Activated naive CD4-positive, alpha-beta T cell treated with anti-CD3 and anti-CD28 coated beads, Interleukin-2, amount 50 U/mL, for 72 hours (primary cell): ENCODE results near the gene PNLDC1. TPM values are rescaled to one million over a fixed set of nuclear protein-coding genes. Genes with fewer than 3 reads are reported as not detected.

ENCODE experiments used
- ATAC-seq, 2 donors: fragments of 150-1000 bp; cut with Tn5 transposase; 2 replicates each; pipeline ENCODE4 v1.10.0; 2021; ENCODE audit warnings: mild to moderate bottlenecking in 2 of 2, moderate library complexity in 2 of 2
- DNase-seq, 2 donors: peaks; one replicate each; pipeline ENCODE4 v3.0.0; 2021 to 2022; ENCODE audit warnings: low spot score in 2 of 2
- H3K27ac Mint-ChIP-seq, 2 donors: one replicate each; pipeline ENCODE4 v1.8.0; 2022; ENCODE audit warnings: mild to moderate bottlenecking in 2 of 2, mixed read lengths in 2 of 2
- H3K36me3 Mint-ChIP-seq, 2 donors: one replicate each; pipeline ENCODE4 v1.8.0; 2022; ENCODE audit warnings: mixed read lengths in 2 of 2
- H3K9me3 Mint-ChIP-seq, 2 donors: one replicate each; pipeline ENCODE4 v1.8.0; 2022; ENCODE audit warnings: mixed read lengths in 2 of 2
- total RNA-seq, 2 donors: library from RNA; stranded (reverse); gene quantifications; one replicate each; pipeline ENCODE4 v1.2.3, GENCODE V29; 2022

The PNLDC1 gene, protein sequence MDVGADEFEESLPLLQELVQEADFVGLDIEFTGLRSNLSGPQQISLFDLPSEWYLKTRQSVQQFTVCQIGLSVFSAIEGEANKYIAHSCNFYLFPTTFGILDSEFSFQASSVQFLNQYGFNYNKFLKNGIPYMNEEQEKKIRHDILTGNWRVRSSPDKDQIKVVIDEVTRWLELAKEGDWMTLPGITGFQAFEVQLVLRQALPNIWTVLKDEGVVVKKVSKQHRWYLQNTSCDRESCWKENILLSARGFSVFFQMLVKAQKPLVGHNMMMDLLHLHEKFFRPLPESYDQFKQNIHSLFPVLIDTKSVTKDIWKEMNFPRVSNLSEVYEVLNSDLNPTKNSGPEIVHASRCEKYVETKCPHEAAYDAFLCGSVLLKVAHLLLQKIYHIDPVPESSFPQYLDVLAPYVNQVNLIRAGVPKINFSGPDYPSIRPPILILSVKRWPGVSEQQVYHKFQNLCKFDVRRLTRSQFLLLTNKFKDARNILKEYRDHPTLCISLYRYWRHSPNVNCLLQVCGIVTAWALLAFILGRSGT
- total RNA-seq: under 1 TPM; 0.35 to 0.80 TPM

DNA sequence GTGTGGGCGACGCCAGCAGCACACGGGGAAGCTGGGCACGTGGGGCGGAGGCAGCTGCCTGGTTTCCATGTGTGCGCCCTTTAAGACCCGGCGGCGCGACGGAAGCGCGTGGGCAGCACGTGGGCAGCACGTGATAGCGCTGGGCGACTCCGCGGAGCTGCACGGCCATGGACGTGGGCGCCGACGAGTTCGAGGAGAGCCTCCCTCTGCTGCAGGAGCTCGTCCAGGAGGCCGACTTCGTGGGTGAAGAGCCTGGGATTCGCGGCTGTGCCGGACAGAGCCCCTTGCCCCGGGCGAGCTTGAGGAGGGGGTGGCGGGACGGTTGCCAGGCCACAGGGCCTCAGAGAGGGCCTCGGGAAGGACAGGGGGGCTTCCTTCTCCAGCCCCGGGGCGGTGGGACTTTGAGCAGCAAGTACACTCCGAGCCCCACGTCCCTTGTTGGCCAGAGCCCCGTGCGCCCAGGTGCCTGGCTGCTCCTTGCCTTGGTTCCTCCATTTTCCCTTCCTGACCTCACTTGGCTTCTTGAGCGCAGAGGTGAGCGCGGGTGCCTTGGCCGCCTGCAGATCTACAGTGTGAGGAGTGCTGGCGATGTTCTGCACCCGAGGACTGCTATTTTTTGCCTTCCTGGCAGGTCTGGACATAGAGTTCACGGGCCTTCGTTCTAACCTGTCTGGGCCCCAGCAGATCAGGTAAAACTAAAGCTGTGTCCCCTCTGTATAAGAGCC, at the start of gene PNLDC1:
TSS of gene PNLDC1 (plus strand) at position 136 of the 725 bp plus-strand sequence. CDS start at position 168, 32 bp downstream.
- DNase-seq (no peak), ATAC-seq (no peak)
- Mint-ChIP-seq H3K36me3 (peaks cover 0 to 12% of the 10 kb centered on the region in 2 donors), H3K9me3 (no peaks in the 10 kb centered on the region), H3K27ac (peak within 1 kb of the TSS in 1 of 2 donors; percentile 25)

DNA sequence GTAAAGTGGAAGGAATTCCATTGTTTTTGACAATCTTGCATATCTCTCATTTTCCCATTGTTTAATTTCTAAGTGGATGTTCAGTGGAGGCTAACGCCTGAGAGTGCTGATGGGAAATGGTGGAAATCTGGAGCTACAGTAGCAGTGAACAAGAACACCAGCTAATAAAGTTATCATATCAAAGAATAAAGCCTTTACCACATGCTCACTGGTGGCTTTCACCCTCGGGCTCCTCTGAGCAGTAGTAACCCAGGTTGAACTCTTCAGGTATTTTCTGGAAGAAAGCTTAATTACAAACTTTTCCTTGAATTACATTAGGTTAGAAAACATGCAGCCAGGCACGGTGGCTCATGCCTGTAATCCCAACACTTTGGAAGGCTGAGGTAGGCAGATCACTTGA, 48.6 kb upstream of the PNLDC1 start:
- DNase-seq (no peak), ATAC-seq (no peak)
- Mint-ChIP-seq H3K27ac (peak overlapping the region in 1 of 2 donors; percentile 89), H3K36me3 (peaks cover 14 to 30% of the 10 kb centered on the region in 2 donors), H3K9me3 (no peaks in the 10 kb centered on the region)

DNA sequence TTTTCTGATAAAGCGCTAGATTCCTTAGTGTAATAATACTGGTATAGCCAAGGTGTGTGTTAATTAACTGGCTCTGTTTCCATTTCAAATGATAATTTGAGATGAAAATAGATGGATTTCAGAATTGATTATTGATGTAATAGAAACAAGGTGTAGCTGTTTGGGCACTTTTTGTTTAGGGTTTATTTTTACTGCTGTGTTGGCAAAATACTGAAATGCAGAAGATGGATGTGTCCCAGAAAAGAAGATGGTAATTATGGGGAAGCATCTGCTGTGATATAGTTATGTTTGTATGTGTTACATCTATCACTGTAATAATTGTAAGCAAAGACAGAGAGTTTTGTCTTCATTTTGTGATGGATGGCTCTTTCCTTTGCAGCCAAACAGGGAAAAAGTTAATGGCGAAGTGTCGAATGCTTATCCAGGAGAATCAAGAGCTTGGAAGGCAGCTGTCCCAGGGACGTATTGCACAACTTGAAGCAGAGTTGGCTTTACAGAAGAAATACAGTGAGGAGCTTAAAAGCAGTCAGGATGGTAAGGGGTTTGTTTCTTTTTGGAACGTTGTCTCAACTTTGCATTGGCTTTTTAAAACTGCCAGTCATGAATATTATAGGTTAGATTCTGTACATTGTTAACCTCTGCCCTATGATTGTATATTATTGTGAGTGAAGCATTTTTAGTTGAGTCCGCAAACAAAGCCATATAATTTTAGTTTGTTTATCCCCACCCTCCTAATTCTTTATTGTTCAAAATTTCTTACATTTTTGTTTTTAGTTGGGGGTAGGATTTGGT, 46.8 kb upstream of the PNLDC1 start:
- Mint-ChIP-seq H3K9me3 (no peaks in the 10 kb centered on the region), H3K27ac (peak overlapping the region in 1 of 2 donors; percentile 12), H3K36me3 (peaks cover 17 to 32% of the 10 kb centered on the region in 2 donors)
- DNase-seq: no peak
- no peak for ATAC-seq

DNA sequence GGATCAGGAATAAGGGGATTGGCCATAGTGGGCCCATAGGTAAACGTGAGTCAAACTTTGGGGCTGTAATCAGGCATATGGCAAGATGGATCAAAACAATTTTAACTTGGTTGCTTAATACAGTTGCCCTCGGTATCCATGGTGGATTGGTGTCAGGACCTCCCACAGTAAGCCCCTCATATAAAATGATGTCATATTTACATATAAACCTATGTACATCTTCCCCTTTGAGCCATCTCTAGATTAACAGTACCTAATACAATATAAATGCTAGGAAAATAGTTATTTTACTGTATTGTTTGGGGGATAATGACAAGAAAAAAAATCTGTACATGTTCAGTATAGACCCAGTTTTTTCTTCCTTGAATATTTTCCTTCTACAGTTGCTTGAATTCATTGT, 45.7 kb upstream of the PNLDC1 start:
- DNase-seq (no peak), ATAC-seq (no peak)
- no peaks in the 10 kb centered on the region for H3K9me3 Mint-ChIP-seq
- no peak overlapping the region for H3K27ac Mint-ChIP-seq
- H3K36me3 Mint-ChIP-seq: peaks cover 21 to 36% of the 10 kb centered on the region in 2 donors

DNA sequence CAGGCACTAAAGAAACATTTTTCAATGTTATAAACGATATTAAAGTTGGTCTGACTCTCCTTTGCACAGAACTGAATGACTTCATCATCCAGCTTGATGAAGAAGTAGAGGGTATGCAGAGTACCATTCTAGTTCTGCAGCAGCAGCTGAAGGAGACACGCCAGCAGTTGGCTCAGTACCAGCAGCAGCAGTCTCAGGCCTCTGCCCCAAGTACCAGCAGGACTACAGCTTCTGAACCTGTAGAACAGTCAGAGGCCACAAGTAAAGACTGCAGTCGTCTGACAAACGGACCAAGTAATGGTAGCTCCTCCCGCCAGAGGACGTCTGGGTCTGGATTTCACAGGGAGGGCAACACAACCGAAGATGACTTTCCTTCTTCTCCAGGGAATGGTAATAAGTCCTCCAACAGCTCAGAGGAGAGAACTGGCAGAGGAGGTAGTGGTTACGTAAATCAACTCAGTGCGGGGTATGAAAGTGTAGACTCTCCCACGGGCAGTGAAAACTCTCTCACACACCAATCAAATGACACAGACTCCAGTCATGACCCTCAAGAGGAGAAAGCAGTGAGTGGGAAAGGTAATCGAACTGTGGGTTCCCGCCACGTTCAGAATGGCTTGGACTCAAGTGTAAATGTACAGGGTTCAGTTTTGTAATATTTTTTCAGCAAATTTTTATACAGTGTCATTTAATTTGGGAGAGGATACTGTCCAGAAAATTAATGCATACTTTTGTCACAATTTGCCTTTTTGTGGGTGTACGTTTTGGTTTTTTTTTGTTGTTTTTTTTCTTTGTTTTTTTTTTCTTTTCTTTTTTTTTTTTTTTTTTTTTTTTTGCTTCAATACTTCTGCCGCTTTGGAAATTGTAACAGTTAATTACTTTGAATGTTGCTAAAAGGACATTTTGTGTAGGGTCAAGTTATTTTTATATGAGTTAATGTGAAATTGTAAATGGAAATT, 44.8 kb upstream of the PNLDC1 start:
- no peaks in the 10 kb centered on the region for H3K9me3 Mint-ChIP-seq
- H3K36me3 Mint-ChIP-seq: peaks cover 21 to 36% of the 10 kb centered on the region in 2 donors
- H3K27ac Mint-ChIP-seq: peak overlapping the region in 1 of 2 donors; percentile 95
- no peak for ATAC-seq
- DNase-seq: no peak

DNA sequence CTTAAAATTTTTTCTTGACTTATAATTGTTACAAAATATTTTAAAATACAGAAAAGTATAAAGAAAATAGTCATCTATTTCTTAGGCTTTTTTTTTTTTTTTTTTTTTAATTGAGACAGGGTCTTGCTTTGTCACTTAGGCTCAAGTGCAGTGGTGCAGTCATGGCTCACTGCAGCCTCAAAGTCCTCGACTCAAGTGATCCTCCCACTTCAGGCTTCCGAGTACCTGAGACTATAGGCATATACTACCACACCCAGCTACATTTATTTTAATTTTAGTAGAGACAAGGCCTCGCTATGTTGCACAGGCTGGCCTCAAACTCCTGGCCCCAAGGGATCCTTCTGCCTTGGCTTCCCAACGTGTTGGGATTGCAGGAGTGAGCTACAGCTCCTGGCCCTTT, 43.6 kb upstream of the PNLDC1 start:
- ATAC-seq (no peak), DNase-seq (no peak)
- Mint-ChIP-seq H3K27ac (no peak overlapping the region), H3K9me3 (no peaks in the 10 kb centered on the region), H3K36me3 (peaks cover 28 to 36% of the 10 kb centered on the region in 2 donors)

DNA sequence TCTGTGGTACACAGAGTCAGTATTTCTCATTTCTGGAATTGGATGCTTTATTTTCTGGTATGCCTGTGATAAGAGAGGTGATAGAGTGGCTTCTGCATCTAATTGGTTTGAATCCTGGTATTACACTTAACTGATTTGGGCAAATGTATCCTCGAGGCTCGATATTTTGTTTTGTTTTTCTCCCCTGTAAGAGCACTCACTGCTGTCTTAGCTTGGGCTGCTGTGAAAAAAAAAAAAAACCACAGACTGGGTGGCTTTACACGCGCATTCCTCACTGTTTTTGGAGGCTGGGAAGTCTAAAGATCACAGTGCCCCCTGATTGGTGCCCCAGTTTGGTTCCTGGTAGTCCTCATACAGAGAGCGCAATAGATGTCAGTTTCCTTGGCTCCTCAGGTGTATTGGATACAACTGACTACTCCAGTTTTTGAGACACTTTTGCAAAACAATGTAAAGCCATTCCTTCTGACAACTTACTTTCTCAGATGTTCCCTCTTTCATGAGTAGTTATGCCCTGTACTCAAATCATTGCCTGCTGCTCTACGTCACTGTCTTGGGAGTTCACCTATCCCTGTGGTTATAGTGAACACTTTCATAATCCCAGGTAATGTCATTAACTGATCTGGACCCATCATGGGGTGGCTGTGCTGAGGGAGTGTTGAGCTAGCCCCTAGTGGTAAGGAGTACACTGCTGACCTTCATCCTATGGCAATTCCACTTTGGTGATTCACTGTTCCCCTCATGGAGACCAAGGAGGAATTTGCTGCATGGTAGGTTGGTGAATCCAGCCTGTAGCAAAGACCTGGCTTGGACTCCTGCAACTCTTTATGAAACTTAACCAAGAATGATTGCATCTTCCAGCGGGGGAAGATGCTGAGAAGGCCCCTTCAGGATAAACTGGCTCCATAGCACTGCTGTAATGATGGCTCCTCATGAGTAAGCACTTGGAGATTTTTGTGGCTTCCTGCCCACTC, 41.8 kb upstream of the PNLDC1 start:
- DNase-seq (no peak), ATAC-seq (no peak)
- no peaks in the 10 kb centered on the region for H3K9me3 Mint-ChIP-seq
- H3K27ac Mint-ChIP-seq: peak overlapping the region; percentile 31 to 73
- peaks cover 37 to 41% of the 10 kb centered on the region in 2 donors for H3K36me3 Mint-ChIP-seq

DNA sequence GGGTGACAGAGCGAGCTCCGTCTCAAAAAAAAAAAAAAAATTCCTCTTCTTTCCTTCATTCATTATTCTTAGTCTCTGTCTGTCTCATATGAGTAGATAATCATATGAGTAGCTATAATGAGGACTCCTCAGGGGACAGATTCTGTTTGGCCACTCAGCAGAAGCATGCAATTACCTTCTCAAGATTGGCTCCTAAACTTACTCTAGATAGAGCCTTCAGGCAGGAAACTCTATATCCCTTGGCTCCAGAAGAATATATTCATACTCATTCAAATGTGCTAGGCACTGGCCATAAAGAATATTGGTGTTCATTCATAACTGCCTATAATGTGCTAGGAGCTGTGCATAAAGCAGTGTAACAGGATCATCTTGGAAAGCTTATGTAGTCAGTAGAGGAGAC, 40.4 kb upstream of the PNLDC1 start:
- DNase-seq: no peak
- peaks cover 36 to 39% of the 10 kb centered on the region in 2 donors for H3K36me3 Mint-ChIP-seq
- H3K27ac Mint-ChIP-seq: peak overlapping the region in 1 of 2 donors; percentile 6
- H3K9me3 Mint-ChIP-seq: no peaks in the 10 kb centered on the region
- ATAC-seq: no peak

DNA sequence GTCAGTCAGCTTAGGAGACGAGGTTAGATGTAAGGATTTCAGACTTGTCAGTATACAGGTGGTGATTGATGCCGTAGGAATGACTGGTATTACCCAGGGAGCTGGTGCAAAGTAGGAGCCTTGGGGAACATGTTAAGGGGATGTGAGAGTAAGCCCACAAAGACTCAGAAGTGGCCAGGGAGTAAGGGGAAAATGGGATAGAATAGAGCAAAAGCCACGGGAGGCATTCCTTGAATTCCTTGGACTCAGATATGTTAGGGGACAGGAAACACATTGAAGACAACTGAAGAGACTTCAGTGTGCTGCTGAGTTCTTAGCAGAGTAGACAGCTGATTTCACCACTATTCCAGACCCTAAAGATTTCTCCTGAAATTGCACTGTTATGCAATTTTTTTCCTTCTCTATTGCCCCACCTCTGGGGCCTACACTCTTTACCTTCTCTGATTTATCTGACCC, 39.4 kb upstream of the PNLDC1 start:
- Mint-ChIP-seq H3K27ac (peak overlapping the region; percentile 98 to 99), H3K9me3 (no peaks in the 10 kb centered on the region), H3K36me3 (peaks cover 28 to 33% of the 10 kb centered on the region in 2 donors)
- ATAC-seq (no peak), DNase-seq (no peak)

DNA sequence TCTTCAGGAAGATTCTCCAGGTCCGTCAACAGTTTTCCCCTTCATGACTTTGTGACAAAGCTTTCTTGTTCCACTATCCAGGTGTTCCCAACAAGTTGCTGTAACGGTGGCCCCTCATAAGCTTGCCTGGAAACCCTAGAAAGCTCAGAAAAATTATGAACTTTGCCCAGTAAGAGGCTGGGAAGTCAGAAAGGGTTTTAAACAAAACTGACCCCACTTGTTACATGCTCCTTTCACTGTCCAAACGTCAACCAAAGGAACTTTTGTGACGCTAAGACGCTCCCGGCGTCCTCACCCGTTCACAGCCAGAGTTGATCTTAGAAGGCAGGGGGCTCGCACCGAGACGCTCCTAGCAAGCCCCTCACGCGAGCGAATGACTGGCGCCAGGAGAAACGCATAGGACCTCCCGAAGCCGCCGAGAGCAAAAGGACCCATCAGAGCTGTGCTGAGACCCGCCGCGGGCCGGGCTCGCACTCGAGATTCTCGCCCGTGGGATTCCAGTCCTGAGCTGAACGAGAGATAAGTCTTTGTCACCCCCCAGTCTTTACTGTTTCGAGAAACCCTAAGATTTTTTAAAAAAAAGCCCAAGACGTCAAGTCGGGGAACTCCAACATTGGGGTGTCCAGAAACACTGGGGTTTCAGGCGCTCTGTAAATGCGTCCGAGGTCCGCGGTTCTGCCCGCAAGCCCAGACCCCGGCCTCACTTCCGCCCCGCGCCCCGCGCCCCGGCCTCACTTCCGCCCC, 38.8 kb upstream of the PNLDC1 start:
- Mint-ChIP-seq H3K27ac (peak overlapping the region; percentile 98 to 99), H3K36me3 (peaks cover 21 to 28% of the 10 kb centered on the region in 2 donors), H3K9me3 (no peaks in the 10 kb centered on the region)
- peak in 1 of 2 donors; percentile 61 for DNase-seq
- no peak for ATAC-seq

DNA sequence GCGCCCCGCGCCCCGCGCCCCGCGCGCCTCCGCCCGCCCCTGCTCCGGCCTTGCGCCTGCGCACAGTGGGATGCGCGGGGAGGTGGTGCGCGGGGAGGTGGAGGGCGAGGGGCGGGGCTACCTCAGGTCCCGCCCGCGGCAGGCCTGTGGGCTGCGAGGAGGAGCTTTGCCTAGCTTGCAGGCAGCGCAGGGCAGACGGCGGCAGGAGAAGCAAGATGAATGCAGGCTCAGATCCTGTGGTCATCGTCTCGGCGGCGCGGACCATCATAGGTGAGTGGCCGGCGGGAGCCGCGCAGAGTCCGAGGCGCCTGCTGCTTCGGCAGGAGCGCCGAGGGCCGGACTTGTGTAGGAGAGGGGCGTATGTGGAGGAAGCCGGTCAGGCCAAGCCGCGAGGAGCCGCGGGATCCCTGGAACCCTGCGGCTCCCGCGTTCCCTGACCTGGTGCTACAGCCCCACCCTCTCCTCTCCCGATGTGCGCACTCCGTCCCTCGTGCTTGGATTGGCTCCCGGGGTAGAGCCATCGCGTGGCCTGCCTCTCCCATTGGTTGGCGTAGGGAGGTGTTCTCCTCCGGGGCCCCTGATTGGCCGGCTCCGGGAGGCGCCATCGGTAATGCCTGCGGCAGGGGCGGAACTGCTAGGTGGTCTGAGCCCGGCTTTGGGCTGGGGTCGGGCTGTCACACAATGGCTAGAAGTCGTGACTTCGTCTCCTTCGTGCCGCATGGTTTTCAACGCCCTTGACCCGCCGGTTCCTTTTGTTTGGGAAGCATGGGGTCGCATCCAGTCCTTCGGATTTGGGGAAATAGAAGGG, 38.0 kb upstream of the PNLDC1 start, which contains the start of gene ACAT2:
TSS of gene ACAT2 (plus strand) at position 173 of the 808 bp plus-strand sequence. CDS start at position 216, 43 bp downstream.
- Mint-ChIP-seq H3K9me3 (no peaks in the 10 kb centered on the region), H3K36me3 (peaks cover 24 to 28% of the 10 kb centered on the region in 2 donors), H3K27ac (peak within 1 kb of the TSS; percentile 98 to 99)
- ATAC-seq (peak; percentile 96), DNase-seq (peak; percentile 92 to 96)

DNA sequence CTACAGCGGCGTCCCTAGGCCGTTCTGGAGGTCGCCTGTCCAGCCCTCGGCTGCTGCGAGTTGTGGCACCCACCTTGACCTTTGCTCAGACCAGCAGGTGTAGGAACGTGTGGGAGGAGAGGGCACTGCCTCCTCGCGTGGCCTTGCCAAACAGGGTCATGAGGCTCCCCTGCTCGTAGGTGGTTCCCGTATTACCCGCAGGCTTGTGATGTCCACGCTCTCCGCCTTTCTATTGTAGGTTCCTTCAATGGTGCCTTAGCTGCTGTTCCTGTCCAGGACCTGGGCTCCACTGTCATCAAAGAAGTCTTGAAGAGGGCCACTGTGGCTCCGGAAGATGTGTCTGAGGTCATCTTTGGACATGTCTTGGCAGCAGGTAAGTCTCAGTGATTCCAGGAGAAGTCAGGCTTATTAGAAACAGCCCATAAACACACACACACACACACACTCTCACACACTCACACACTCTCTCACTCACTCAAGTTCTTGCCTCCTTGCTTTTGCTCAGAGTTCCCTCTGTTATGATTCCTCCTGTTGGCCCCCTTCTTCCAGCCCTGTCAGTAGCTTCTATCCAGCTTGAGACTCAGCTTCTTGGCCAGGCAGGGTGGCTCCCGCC, 37.3 kb upstream of the PNLDC1 start:
- Mint-ChIP-seq H3K36me3 (peaks cover 25 to 28% of the 10 kb centered on the region in 2 donors), H3K9me3 (no peaks in the 10 kb centered on the region), H3K27ac (peak overlapping the region; percentile 97 to 99)
- DNase-seq: peak in 1 of 2 donors; percentile 21
- ATAC-seq: peak in 1 of 2 donors; percentile 14

DNA sequence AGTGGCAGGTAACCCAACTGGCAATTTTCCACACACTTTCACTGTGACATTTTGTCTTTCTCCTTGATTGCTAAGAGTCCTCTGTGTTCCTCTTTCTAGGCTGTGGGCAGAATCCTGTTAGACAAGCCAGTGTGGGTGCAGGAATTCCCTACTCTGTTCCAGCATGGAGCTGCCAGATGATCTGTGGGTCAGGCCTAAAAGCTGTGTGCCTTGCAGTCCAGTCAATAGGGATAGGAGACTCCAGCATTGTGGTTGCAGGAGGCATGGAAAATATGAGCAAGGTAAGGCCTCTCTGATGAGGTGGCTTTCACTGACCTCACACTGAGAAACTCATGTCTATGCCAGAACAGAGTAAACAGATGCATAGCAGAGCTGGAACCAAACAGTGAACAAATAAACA, 33.2 kb upstream of the PNLDC1 start:
- no peak for DNase-seq
- Mint-ChIP-seq H3K27ac (peak overlapping the region in 1 of 2 donors; percentile 32), H3K9me3 (no peaks in the 10 kb centered on the region), H3K36me3 (peaks cover 23 to 54% of the 10 kb centered on the region in 2 donors)
- ATAC-seq: no peak
